H9 (cell line): Measurements from ENCODE around the gene SOX3. TPM values are rescaled to one million over a fixed set of nuclear protein-coding genes. Genes with fewer than 3 reads are reported as not detected.

Experiments
- DNase-seq: peaks from one replicate; pipeline ENCODE4 v3.0.0-alpha.2; 2017
- H2AFZ ChIP-seq: one replicate; pipeline ENCODE4 v1.6.1; 2013; ENCODE audit warnings: mild to moderate bottlenecking, low read length, control low read depth, moderate library complexity
- H2AK5ac ChIP-seq: 2 replicates; pipeline ENCODE4 v1.6.1; 2013; ENCODE audit warnings: low read length, control low read depth, mixed read lengths; ENCODE audit not compliant: insufficient read length
- H2BK120ac ChIP-seq: one replicate; pipeline ENCODE4 v1.6.1; 2013; ENCODE audit warnings: low read depth, mild to moderate bottlenecking, low read length, control low read depth, inconsistent platforms; ENCODE audit not compliant: poor library complexity, severe bottlenecking
- H2BK12ac ChIP-seq: 2 replicates; pipeline ENCODE4 v1.6.1; 2013; ENCODE audit warnings: low read length, control low read depth, mixed read lengths, low read depth; ENCODE audit not compliant: insufficient read length
- H2BK15ac ChIP-seq: 2 replicates; pipeline ENCODE4 v1.6.1; 2013; ENCODE audit warnings: low read depth, low read length, control low read depth
- H2BK20ac ChIP-seq: one replicate; pipeline ENCODE4 v1.6.1; 2013; ENCODE audit warnings: low read depth, mild to moderate bottlenecking, low read length, control low read depth, inconsistent platforms; ENCODE audit not compliant: poor library complexity, severe bottlenecking
- H2BK5ac ChIP-seq: 2 replicates; pipeline ENCODE4 v1.6.1; 2013; ENCODE audit warnings: low read length, control low read depth, mixed read lengths; ENCODE audit not compliant: insufficient read length
- H3K14ac ChIP-seq: 2 replicates; pipeline ENCODE4 v1.6.1; 2013; ENCODE audit warnings: low read length, control low read depth; ENCODE audit not compliant: insufficient read depth
- H3K18ac ChIP-seq: 2 replicates; pipeline ENCODE4 v1.6.1; 2013; ENCODE audit warnings: low read depth, mild to moderate bottlenecking, mixed read lengths, low read length, control low read depth; ENCODE audit not compliant: insufficient read length
- H3K23ac ChIP-seq: 2 replicates; pipeline ENCODE4 v1.6.1; 2013; ENCODE audit warnings: low read length, control low read depth, mixed read lengths, low read depth; ENCODE audit not compliant: insufficient read length
- H3K23me2 ChIP-seq: 2 replicates; pipeline ENCODE4 v1.6.1; 2013; ENCODE audit warnings: low read depth, mild to moderate bottlenecking, mixed read lengths, low read length, control low read depth; ENCODE audit not compliant: insufficient read length, poor library complexity, severe bottlenecking
- H3K27ac ChIP-seq: 2 replicates; pipeline ENCODE4 v1.5.1; 2013; ENCODE audit warnings: low read length, control low read depth, mixed read lengths, low read depth; ENCODE audit not compliant: insufficient read length
- H3K27me3 ChIP-seq: 2 replicates; pipeline ENCODE4 v1.6.1; 2013; ENCODE audit warnings: low read length, control low read depth, inconsistent platforms; ENCODE audit not compliant: insufficient read depth
- H3K4ac ChIP-seq: 2 replicates; pipeline ENCODE4 v1.6.1; 2013; ENCODE audit warnings: low read depth, mild to moderate bottlenecking, control low read depth, inconsistent platforms, low read length, moderate library complexity
- H3K4me1 ChIP-seq: 2 replicates; pipeline ENCODE4 v1.6.1; 2013; ENCODE audit warnings: low read length, control low read depth, inconsistent platforms; ENCODE audit not compliant: insufficient read depth
- H3K4me2 ChIP-seq: 2 replicates; pipeline ENCODE4 v1.6.1; 2013; ENCODE audit warnings: low read length, control low read depth, mixed read lengths; ENCODE audit not compliant: insufficient read length, insufficient read depth
- H3K56ac ChIP-seq: 2 replicates; pipeline ENCODE4 v1.6.1; 2013; ENCODE audit warnings: low read depth, mild to moderate bottlenecking, mixed read lengths, low read length, control low read depth; ENCODE audit not compliant: insufficient read length
- H3K79me1 ChIP-seq: 2 replicates; pipeline ENCODE4 v1.6.1; 2013; ENCODE audit warnings: low read depth, mild to moderate bottlenecking, moderate library complexity, low read length, control low read depth, inconsistent platforms; ENCODE audit not compliant: insufficient read depth, poor library complexity, severe bottlenecking
- H3K79me2 ChIP-seq: 2 replicates; pipeline ENCODE4 v1.6.1; 2013; ENCODE audit warnings: low read length, control low read depth, inconsistent platforms; ENCODE audit not compliant: insufficient read depth
- H3K9ac ChIP-seq: 2 replicates; pipeline ENCODE4 v1.6.1; 2013; ENCODE audit warnings: low read length, control low read depth, mixed read lengths; ENCODE audit not compliant: insufficient read length; ENCODE audit errors: extremely low read depth
- H3K9me3 ChIP-seq: one replicate; pipeline ENCODE4 v1.6.1; 2013; ENCODE audit warnings: low read depth, low read length, inconsistent platforms; ENCODE audit not compliant: control insufficient read depth
- H3T11ph ChIP-seq: one replicate; pipeline ENCODE4 v1.6.1; 2013; ENCODE audit warnings: mild to moderate bottlenecking, low read length, control low read depth, inconsistent platforms
- H4K20me1 ChIP-seq: one replicate; pipeline ENCODE4 v1.6.1; 2013; ENCODE audit not compliant: control insufficient read depth, insufficient read length, insufficient read depth
- H4K5ac ChIP-seq: 2 replicates; pipeline ENCODE4 v1.6.1; 2013; ENCODE audit warnings: low read depth, mild to moderate bottlenecking, mixed read lengths, low read length, control low read depth; ENCODE audit not compliant: insufficient read length
- H4K8ac ChIP-seq: replicated peaks from 2 replicates; pipeline ENCODE4 v1.6.1; 2013; ENCODE audit warnings: low read length, control low read depth, mixed read lengths, low read depth; ENCODE audit not compliant: insufficient read length
- H4K91ac ChIP-seq: 2 replicates; pipeline ENCODE4 v1.6.1; 2013; ENCODE audit warnings: low read depth, mild to moderate bottlenecking, moderate library complexity, mixed read lengths, low read length, control low read depth; ENCODE audit not compliant: insufficient read length
- H3K27ac Mint-ChIP-seq, 3 experiments: 2 replicates in 2 of 3; 3 replicates in 1 of 3; pipeline ENCODE4 v1.8.0; 2020 to 2021; ENCODE audit warnings: mixed read lengths in 3 of 3, mild to moderate bottlenecking in 1 of 3, moderate library complexity in 1 of 3
- H3K27me3 Mint-ChIP-seq: 2 replicates; pipeline ENCODE4 v1.8.0; 2021; ENCODE audit warnings: low read depth, mild to moderate bottlenecking, moderate library complexity, mixed read lengths
- H3K36me3 Mint-ChIP-seq, 3 experiments: 2 replicates in 2 of 3; 3 replicates in 1 of 3; pipeline ENCODE4 v1.8.0; 2020 to 2021; ENCODE audit warnings: low read depth in 3 of 3, mixed read lengths in 3 of 3; ENCODE audit not compliant: insufficient read depth in 1 of 3
- H3K4me1 Mint-ChIP-seq, 2 experiments: 2 replicates each; pipeline ENCODE4 v1.8.0; 2020; ENCODE audit warnings: mixed read lengths in 2 of 2
- H3K4me3 Mint-ChIP-seq, 2 experiments: 2 replicates in 1 of 2; 3 replicates in 1 of 2; pipeline ENCODE4 v1.8.0; 2020 to 2021; ENCODE audit warnings: mild to moderate bottlenecking in 2 of 2, mixed read lengths in 2 of 2, moderate library complexity in 1 of 2
- H3K9me3 Mint-ChIP-seq, 2 experiments: 2 replicates in 1 of 2; 3 replicates in 1 of 2; pipeline ENCODE4 v1.8.0; 2020; ENCODE audit warnings: mild to moderate bottlenecking in 2 of 2, mixed read lengths in 2 of 2, moderate library complexity in 1 of 2
- CTCF ChIP-seq: fragments of 200-600 bp; sonication (generic); conservative IDR thresholded peaks from 3 replicates; pipeline ENCODE4 v1.8.0; 2021; ENCODE audit warnings: antibody characterized with exemption, mild to moderate bottlenecking
- WGBS: extraction: QIAGEN DNeasy Blood & Tissue Kit; methylation state at CpG from one replicate; pipeline ENCODE4 v1.1.7; 2013; ENCODE audit warnings: missing lambda C conversion rate, low lambda C conversion rate, mixed read lengths; ENCODE audit not compliant: insufficient read length; ENCODE audit errors: extremely low coverage; 5-methylcytosine and 5-hydroxymethylcytosine counted together
- total RNA-seq: library from RNA; stranded (reverse); gene quantifications from 2 replicates; pipeline ENCODE4 v1.2.1, GENCODE V29; 2021

Gene SOX3
- total RNA-seq, 1 experiment from 2014 or later = 7.7 TPM

- no peak overlapping the region for H3K9ac ChIP-seq
- no peaks in the 10 kb centered on the region for H3K27me3 ChIP-seq
- H3K18ac ChIP-seq = no peak overlapping the region
- WGBS = no CpG with 5 or more reads among the region's 1 CpG
- no peaks in the 10 kb centered on the region for H3K79me2 ChIP-seq
- H3K23me2 ChIP-seq = no peaks in the 10 kb centered on the region
- no peak overlapping the region for H2BK120ac ChIP-seq
- Mint-ChIP-seq H3K36me3 (no peaks in the 10 kb centered on the region), H3K9me3 (no peaks in the 10 kb centered on the region), H3K4me3 (no peak overlapping the region), H3K4me1 (peaks cover 6 to 14% of the 10 kb centered on the region in 2 experiments), H3K27ac (no peak overlapping the region; a peak in 1 of 7 replicates), H3K27me3 (no peaks in the 10 kb centered on the region)
- no peak overlapping the region for H2BK20ac ChIP-seq
- no peak overlapping the region for H3K4ac ChIP-seq
- no peak overlapping the region for H3K56ac ChIP-seq
- no peak overlapping the region for H2AK5ac ChIP-seq
- H3T11ph ChIP-seq = no peak overlapping the region
- no peak overlapping the region for H2BK12ac ChIP-seq
- no peaks in the 10 kb centered on the region for H3K4me1 ChIP-seq
- H3K79me1 ChIP-seq = no peaks in the 10 kb centered on the region
- no peaks in the 10 kb centered on the region for H3K9me3 ChIP-seq
- H3K23ac ChIP-seq = no peak overlapping the region
- H3K27ac ChIP-seq = no peak overlapping the region
- no peak overlapping the region for H2AFZ ChIP-seq
- no peak overlapping the region for H4K8ac ChIP-seq
- no peak overlapping the region for H4K5ac ChIP-seq
- DNase-seq = no peak
- H4K20me1 ChIP-seq = no peaks in the 10 kb centered on the region
- no peak overlapping the region for H2BK5ac ChIP-seq
- H4K91ac ChIP-seq = no peak overlapping the region
- no peak overlapping the region for H2BK15ac ChIP-seq
- TF ChIP-seq CTCF = no peak
- no peak overlapping the region for H3K4me2 ChIP-seq
- H3K14ac ChIP-seq = no peak overlapping the region
These were observed 44.1 kb upstream of the SOX3 start for GRCh38 chrX:140548985-140549384.
